Suppressor macrophage treated with lipopolysaccharide for 1 hour (primary cell): ENCODE data around the gene MAPK12.
"Not testable (repeated sequence)": the region's sequence is repeated elsewhere in the genome, so short reads cannot be mapped to it uniquely, and the experiment has no call there.

ENCODE experiments used
- DNase-seq, 3 donors: peaks; one replicate each; pipeline ENCODE4 v3.0.0-alpha.2; 2020 to 2022

The MAPK12 gene

DNA sequence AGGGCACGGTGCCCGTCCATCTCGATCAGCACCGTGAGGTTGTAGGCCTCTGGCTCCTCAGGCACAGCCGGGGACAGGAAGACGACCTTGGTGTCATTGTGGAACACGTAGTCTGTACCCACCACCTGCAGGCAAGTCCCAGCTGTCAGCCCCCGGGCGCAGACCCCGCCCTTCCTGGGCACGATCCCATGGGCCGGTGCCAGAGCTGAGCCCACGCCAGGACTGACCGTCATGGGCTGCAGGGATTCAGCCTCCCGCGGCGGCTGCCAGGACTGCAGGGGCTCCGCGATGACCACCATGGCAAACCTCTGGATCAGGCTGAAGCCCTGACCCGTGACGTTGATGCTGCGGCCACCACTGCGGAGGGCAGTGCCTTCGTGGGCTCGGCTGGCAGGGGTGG, 20.5 kb upstream of the MAPK12 start:
- DNase-seq = no peak

DNA sequence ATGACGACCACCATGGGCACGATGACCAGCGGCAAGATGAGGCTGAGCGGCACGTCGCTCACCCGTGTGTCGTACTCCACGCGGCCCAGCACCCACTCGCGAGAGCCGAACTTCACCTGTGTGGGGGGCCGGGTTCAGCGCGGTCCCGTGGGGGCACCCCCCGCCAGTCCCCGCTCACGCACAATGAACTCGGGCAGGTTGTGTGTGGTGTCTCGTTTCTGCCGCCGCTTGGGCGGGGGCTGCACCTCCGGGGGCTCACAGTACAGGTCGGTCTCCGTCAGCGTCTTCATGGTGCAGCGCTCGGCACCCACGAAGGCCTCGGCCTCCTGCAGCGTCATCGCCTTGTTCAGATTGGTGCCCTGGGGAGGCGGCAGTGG, 19.9 kb upstream of the MAPK12 start:
- no peak for DNase-seq

DNA sequence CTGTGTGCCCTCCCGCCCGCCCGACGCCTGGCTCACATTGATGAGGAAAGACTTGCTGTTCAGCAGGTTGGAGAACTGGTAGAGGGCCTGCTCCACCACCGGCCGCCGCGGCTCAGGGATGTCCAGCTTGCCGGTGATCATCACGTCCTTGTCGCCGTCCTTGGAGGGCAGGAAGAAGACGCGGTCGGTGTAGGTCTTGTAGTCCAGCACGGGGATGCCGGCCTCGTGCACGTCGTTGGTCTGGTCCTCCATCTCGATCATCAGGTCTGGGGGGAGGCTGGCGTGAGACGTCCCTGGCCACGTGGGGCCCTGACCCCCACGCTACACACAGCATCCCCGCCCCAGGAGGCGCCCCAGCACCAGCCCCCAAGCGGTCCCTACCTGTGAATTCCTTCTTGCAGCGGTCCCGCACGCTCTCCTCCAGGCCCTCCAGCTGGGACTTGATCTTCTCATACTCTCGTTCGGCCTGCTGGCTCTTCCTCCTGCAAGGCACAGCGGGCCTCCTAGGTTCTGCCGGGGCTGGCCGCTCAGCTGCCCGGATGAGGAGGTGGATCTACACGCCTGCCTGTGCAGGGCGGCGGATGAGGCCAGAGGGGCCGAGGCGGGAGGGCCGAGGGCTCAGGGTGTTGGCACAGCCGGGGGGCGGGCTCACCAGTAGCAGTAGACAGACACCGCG, 19.4 kb upstream of the MAPK12 start:
- no peak for DNase-seq

DNA sequence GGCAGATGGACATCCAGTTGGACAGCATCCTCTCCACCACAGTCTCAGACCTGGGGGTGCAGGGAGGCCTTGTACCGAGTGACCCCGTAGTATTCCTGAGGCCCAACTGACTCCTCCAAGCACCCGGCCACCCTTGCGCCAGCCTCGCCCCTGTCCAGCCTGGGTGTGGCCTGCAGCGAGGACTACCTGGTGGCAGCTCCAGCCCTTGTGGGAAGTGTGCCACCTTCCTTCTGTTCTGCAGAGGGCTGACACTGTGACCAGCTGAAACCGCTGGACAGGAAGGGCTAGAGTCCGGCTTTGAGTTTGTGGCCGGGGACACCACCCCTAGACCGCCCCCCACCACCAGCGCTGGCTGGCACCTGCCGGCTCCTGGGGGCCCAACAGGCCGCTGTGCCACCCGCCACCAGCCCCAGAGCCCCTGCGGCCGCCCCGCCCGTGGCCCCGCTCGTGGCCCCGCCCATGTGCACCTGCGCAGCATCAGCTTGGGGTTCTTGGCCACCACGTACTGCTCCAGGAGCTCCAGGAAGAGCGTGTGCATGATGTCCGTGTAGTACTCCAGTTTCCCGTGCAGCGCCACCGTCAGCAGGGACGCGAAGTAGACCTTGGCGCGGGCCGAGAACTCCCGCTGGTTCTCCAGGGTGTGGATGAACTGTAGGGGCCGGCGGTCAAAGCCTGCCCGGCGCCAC, 18.7 kb upstream of the MAPK12 start:
- no peak for DNase-seq

DNA sequence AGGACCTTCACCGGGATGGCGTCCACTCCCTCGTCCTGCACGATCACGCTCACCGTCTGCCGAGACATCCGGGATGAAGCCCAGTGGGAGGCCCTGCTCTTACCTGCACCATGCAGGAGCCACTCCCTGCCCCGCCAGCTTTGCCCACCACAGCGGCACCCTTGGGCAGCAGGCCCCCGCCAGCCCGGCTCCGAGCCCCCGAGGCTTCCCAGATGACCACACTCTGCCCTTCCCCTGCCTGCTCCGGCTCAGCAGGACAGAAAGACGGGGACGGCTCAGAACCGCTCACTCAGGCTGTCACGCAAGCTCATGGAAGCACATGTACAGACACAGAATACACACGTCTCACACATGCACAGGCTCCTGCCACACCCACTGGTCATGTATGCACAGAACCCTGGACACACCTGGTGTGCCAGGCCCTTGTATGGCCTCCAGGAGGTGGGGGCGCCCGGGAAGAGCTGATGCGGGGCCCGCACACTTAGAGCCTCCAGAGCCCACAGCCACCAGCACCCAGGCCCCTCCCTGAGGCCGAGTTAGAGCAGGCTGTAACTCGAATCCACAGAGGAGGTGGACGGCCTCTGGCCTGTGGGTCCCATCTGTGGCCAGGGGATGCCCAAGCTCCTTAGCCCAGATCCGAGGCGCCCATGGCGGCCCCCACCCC, 17.6 kb upstream of the MAPK12 start:
- DNase-seq = no peak

DNA sequence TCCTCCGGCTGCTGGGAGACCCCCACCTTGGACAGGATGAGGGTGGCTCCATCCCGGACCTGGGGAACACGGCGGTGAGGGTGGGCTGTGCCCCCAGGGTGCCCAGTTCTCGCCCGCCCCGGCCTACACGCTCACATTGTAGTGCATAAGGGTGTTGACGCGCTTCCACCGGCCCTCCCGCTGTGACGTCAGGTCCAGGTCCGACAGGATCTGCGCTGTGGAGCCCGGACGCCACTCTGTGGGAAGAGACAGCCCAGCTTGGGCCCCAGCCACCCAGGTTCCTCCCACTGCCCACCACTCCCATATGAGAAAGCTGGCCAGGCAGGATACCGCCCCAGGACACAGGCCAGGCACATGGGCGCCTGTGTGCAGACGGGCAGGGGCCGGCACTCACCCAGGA, 17.0 kb upstream of the MAPK12 start:
- no peak for DNase-seq

DNA sequence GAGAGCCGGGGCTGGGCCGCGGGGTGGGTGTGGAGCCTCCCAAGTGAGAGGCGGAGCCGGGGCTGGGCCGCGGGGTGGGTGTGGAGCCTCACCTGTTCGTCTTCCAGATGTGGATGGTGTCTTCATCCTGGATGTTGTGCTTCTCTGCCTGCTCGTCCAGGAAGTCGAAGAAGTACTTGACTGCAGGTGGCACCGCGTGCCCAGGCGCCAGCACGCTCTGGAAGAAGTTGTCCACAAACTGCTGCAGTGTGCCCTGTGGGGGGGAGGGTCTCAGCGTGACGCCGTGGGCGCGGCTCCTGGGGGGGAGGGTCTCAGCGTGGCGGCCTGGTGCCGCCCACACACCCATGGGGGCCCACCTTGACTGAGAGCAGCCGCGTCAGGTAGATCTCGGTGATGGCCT, 16.3 kb upstream of the MAPK12 start:
- DNase-seq = no peak

DNA sequence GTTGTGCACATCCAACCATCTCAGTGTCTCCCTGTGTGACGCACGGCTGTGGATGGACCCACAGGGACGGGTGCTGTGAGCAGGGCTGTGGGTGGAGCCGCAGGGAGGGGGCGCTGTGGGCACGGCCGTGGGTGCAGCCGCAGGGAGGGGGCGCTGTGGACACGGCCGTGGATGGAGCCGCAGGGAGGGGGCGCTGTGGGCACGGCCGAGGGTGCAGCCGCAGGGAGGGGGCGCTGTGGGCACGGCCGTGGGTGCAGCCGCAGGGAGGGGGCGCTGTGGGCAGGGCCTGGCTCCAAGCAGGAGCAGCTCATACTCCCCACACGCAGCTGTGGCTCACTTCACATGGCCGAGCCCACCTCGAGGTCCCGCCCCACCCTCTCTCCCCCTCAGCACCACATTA, 14.7 kb upstream of the MAPK12 start:
- DNase-seq = peak; percentile 74 to 93 (median 87)

DNA sequence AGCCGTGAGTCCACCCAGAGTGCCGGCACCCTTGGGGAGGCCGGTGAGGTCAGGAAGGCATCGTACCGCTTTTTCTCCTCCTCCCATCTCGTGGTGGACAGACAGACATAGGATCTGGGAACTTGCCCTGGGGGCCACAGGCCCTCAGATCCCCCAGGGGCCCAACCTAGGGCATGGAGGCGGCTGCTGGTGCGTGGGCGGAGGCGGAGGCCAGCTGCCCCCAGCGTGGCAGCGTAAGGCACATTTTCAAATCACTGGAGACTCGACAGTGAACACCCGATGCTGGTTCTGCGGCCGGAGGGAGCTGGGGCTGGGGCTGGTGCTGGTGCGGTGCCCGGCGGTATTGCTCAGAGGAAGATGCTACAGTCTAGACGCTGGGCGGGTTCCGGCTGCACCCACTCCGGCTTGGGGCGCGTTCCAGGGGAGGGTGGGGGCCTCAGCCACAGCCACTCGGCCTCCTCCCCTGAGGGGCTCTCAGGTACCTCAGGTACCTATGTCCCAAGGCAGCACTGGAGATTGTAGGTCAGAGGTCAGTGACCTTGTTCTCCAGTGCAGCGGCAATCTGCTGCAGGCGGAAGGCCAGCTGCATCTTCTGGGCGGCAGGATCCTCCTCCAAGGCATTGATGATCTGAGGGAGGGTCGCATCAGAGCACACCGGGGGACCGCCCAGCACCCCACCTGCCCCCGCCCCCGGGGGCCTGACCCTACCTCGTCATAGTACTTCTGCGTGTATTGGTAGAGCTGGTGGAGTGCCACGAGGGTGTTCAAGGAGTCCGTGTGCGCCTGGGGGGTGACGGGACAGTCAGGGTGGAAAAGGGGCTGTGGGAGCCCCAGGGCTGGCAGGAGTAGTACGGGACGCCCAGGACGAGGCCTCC, 13.9 kb upstream of the MAPK12 start:
- DNase-seq = no peak

DNA sequence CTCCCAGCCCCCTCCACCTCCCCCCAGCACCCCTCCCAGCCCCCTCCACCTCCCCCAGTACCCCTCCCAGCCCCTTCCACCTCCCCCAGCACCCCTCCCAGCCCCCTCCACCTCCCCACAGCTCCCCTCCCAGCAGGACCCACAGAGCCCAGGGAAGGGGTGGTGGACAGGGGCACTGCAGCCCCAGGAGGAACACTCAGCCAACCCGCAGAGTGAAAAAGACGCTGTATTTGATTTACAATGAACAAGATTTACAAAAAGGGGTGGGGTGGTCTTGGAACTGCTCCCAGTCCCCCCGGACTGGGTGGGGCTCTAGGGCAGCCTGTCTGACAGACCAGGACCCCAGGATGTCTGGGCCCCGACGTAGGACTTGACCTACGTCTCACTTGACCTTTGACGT, 13.3 kb upstream of the MAPK12 start:
- DNase-seq = no peak

DNA sequence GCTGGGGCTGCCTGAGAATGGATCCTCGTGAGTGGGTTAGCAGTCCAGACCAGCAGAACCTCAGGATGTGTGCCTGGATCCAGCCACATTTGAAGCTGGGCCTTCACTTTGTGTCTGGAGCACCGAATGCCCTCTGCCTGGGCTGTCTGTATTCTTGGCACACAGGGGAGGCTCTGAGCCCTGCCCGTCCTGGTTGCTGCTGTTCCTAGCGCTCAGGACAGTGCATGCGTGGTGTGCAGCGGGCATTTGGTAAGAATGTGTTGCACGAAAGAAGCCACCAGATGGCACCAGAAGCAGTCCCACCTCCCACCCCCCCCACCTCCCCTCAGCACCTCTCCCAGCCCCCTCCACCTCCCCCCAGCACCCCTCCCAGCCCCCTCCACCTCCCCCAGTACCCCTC, 12.8 kb upstream of the MAPK12 start:
- peak; percentile 62 to 70 (median 66) for DNase-seq

DNA sequence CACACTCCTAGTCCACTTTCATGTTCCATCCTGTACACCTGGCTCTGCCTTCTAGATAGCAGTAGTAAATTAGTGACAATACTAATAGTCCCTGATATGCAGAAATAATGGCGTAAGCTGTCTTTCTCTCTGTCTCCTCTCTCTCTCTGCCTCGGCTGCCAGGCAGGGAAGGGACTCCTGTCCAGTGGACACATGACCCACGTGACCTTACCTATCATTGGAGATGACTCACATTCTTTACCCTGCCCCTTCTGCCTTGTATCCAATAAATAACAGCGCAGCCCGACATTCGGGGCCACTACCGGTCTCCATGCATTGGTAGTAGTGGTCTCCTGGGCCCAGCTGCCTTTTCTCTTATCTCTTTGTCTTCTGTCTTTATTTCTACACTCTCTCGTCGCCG, 12.3 kb upstream of the MAPK12 start:
- DNase-seq = not testable (repeated sequence)

DNA sequence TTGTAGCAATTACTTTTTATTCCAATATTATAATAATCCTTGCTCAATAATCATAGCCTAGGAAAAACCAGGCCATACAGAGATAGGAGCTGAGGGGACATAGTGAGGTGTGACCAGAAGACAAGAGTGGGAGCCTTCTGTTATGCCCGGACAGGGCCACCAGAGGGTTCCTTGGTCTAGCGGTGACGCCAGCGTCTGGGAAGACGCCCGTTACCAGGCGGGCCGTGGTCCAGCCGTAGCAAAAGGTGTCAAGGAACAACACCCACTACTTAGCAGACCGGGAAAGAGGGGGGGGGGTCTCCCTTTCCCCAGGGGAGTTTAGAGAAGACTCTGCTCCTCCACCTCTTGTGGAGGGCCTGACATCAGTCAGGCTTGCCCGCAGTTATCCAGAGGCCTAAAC, 11.9 kb upstream of the MAPK12 start:
- not testable (repeated sequence) for DNase-seq

DNA sequence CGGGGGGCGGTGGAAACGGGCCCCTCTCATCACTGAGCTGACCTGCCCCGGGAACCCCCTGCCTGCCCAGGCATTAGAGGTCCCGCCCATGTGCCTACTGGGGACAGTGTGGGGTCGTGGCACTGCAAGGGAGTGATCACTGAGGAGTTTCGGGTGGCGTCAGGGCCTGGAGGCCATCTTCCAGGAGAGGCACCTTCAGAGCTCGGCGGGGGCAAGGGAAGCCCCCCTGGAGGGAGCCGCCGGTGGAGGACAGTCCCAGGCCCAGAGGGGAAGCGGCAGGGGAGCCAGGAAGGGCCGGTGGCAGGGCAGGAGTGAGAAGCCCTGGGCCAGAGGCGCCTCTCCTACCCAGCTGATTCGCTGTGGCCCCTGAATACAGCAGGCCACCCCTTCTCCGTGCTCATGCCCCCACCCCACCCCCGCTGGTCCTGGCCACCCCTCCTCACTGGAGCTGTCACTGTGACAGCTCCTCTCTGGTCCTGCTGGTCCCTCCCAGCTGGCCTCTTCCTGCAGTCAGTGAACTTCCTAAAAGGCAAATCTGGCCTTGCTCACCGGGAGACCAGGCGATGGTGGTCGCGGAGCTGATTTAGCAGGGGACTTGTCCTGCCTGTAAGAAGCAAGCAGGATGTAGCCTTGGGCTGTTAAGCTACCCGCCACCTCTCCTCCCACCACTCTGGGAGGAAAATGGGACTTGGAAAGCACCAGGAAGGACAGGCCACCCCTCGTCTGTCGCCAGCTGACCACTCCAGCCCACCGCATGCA, 10.7 kb upstream of the MAPK12 start:
- DNase-seq = no peak

DNA sequence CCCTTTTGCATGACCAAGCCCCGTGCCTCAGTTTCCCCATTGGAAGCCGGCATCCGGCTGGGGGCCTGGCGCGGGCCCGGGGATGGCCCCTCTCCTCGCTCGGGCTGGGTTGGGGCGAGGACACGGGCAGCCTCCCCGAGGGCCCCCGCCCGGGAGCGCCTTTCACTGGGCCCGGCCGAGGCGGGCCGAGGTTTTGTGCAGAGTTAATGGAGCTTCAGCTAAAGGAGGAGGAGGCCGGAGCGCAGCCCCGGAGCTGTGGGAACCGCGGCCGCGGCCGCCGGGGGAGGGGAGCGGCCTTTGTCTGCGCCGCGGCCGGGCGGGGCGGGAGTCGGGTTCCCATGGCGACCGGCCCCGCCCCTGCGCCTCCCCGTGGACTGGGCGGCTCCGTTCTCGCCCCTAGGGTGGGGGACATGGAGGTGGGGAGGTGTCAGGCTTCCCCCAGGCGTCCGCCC, 10.1 kb upstream of the MAPK12 start:
- DNase-seq = peak; percentile 52 to 89 (median 70)

DNA sequence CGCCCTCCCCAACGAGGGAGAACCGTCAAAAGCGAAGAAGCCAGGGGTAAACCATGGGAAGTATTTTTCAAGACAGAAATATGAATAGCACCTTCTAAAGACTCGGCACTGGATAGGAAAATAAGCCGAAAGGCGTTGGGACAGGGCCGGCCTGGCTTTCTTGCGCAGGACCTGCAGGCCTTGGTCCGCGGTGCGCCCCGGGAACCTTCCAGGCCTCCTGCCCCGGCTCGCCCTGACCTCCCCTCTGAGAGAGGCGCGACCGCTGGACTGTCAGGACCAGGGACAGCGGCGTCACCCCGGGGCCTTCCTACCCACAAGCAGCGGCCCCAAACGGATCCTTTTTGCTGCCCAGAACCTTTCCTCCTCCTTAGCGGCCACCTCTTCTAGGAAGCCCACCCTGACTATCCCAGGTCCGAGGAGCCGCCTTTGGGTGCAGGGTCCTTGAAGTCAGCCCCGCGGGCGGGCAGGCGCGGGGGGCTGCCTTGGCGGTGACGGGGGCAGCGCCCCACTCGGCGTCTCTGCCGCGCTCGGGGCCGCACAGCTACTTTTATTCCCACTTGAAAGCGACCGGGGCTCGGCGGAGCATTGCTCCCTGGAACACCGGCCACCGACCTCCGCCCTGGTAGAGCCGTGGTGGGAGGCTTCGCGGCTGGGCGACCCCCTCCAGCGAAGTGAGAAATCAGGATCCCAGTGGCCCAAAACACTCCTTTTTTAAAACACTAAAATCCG, 9.3 kb upstream of the MAPK12 start:
- peak; percentile 69 to 88 (median 76) for DNase-seq

DNA sequence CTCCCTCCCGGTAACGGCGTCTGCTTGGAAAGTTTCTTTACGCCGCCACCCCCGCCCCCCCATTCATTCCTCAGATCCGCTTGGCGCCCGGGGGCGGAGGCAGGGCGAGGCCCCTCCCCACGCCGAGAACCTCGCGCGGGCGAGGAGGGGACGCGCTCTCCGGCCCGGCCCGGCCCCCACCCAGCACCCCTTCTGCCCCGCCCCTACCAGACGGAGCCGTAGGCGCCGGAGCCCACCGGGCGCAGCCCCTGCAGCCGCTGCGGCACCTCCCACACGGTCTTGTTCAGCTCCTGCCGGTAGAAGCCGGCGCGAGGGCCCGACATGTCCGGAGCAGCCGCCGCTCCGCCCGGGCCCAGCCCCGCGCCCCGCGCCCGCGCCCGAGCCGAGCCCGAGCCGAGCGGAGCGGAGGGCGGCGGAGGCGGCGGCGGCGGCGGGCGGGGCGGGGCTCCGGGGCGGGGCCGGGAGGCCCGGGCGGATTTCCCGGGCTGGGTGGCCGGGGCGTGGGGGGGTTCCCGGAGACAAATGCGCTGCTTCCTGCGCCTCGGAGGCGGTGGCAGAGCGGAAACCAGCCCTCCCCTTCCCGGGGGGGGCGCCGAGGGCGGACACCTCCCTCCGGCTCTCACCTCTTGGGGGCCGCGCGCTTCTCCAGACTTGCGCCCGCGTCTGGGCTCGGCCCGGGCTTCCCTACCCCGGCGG, 8.6 kb upstream of the MAPK12 start, which contains the start of gene MAPK11:
Gene MAPK11, minus strand, starts transcription at position 411 of the 696 bp plus-strand sequence. Its CDS starts 88 bp downstream, at position 323.
- peak; percentile 73 to 91 (median 81) for DNase-seq

DNA sequence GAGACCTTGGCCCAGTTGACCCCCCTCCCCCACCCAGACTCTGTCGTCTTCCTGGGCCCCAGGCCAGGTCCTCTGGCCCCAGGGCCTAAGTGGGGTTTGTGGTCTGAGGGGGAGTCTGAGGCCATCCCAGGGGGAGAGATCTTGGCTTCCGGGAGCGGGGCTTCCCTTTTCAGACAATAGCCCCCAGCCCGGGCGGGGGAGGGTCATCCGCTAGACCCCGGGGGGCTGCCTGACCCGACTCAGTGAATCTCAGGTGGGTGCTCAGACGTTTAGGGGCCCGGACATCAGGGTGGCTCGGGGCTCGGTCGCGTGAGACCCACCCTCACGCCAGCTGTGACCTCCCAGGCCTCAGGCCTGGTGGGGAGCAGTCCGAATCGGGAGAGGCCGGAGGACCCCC, 8.1 kb upstream of the MAPK12 start:
- DNase-seq = no peak

DNA sequence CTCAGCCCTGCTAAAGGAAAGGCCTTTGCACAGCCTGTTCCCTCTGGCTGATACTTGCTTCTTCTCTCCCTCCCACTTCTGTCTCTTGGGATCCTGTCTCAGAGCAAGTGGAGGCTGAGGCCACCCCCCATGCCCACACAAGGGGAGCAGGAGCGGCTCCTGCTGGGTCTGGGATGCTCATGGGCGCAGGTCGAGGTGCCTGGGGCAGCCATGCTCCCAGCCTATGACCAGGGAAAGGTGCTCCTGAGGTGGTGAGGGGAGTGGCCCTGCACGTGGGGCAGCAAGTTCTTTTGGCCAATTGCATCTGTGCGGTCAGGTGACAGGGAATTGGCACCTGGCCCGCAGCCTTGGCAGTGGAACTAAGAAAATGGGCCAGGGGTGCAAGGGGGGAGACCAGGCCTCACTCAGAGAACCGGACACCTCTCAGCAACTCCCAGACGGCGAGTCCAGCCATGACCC, 7.2 kb upstream of the MAPK12 start:
- DNase-seq = no peak

DNA sequence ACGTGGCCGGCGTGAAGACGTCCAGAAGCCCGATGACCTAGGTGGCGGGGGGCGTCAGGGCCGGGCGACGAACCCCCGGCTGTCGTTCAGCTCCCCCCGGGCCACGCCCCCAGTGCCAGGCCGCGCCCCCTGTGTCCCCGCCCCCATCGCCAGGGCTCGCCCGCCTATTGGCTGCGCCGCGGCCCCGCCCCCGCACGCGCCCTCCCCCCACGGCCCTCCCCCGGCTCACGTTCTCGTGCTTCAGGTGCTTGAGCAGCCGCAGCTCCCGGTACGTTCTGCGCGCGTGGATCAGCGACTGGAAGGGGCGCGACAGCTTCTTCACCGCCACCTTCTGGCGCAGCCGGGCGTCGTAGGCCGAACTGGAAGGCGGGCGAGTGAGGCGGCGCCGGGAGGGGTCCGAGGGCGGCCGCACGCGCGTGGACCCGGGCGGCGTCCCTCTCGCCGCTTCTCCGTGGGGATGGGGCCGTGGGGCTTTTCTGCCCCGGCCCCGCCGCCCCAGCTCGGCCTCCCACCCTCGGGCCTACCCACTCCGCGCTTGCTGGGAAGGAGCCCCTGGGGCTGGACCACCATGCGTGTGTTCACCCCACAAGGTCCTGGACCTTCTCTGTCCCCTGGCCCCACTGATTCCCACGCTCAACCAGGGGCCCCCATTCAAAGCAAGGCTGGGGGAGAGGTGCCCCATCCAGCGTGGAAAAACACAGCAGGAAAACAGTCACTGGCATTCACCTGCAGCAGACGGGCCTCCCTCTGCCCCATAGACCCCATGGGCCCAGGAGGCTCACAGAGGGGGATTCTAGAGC, 6.3 kb upstream of the MAPK12 start:
- DNase-seq = peak; percentile 42 to 77 (median 47)
